ENCODE measurements around the gene ICAM5.

- TF ChIP-seq EZH2 (IDR thresholded peaks at IDR 0.05; ENCODE audit: borderline replicate concordance, low read length) (no peak), CTCF (conservative IDR thresholded peaks at IDR 0.05 in 1 of 2, IDR thresholded peaks at IDR 0.05 in 1 of 2; ENCODE audit: extremely low read depth in 1 of 2, insufficient read depth in 1 of 2, low read depth in 1 of 2, low read length in 2 of 2) (no peak)
Observed at GRCh38 chr19:10295847-10296591, 6.3 kb downstream of the ICAM5 start.
